Measurements from ENCODE around the gene C2CD2. TPM values are rescaled to one million over a fixed set of nuclear protein-coding genes. Genes with fewer than 3 reads are reported as not detected.

The C2CD2 gene
- total RNA-seq, 2 donors from 2014 or later: 28.0 to 43.1 TPM

DNA sequence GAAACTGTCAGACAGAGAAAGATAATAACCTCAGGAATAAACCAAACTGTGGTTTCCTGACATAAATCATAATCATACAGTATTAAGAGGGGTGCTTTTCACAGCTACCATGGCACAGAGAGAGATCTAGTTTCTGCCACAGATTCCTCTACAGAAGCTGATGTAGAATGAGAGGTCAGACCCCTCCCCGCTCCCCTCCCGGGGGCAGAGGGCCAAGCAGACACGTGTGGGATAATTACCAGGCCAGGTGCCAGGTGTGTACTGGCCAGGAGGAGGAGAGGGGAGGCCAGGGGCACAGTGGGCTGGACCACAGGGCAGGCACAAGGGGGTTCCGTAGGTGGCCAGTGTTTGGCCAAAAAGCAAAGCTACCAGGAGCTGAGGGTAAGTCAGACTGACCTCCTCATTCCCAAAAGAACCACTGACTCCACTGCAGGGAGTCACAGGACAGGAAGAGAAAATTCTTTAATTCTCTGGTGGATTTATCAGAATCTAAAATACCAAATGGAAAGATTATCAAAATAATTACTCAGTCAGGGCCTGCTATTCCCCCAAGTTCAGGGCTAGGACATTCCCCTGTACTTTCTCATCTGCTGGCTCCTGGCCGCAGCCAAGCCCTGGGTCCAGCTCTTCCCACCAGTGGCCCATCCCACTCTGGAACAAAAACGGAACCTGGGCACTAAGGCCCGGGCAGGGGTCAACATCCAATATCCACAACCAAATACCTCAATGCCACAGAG, 30.0 kb downstream of the C2CD2 start:
- intact Hi-C loops (cut with DNase I): loop anchor here in 1 of 2 donors (10.0 kb wide), 1 partner anchor 81 kb away; no protein-coding TSS in a partner anchor
- DNase-seq (ENCODE audit: low spot score): peak; percentile 89

DNA sequence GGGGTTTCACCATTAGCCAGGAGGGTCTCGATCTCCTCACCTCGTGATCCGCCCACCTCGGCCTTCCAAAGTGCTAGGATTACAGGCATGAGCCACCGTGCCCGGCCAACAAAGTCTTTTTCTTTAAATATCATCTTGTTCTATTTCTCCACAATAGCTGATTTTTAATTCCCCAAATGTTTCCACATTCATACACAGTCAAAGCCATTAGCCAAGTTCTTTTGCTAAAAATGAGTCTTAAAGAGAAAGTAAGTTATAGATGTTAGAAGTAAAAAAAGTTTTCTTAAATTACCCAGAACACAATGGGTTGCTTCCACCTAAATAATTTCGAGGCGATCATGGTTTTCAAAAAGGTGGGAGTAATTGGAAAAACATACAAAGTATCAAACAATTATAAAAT, 30.6 kb downstream of the C2CD2 start:
- intact Hi-C loops (cut with DNase I): loop anchor here in 1 of 2 donors (10.0 kb wide), 1 partner anchor 82 kb away; no protein-coding TSS in a partner anchor
- DNase-seq (ENCODE audit: low spot score): no peak

DNA sequence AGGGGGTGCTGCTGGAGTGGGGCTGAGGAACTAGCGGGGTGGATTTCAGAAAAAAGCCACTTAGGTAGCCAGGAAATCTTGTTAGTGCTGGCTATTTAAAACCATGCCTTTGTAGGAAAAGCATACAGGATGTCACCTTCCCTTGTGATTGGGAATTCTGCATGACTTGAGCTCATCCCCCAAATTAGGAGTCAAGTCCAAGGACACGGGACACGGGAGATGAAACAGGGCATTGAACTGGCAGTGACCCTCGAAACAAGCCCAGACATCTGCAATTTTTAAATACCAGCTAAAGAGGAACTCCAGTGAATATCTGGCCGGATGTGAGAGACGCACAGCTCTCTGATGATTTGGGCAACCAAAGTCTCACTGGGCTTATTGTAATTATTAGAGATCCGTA, 32.8 kb downstream of the C2CD2 start:
- peak; percentile 19 for DNase-seq (ENCODE audit: low spot score)
- intact Hi-C loops (cut with DNase I): loop anchor here in 1 of 2 donors (10.0 kb wide), 1 partner anchor 84 kb away; no protein-coding TSS in a partner anchor

DNA sequence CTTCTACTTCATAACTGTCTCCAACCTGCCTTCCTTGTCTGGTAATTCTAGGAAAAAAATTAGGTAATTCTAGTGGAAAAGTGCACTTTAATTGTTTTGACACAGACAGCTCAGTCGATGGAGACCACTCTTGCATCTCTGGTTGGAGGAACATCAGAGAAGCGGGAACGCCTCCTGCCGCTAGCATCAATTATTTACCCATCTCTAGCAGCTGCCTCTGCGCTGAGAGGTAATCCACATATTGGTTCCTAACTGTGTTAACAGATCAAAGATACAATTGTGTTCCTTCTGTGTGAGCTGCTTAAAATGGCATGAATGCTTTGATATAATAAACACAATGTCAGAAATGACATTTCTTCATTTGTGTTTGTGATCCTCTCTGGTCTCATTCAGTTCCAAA, 33.3 kb downstream of the C2CD2 start:
- DNase-seq (ENCODE audit: low spot score): peak; percentile 43
- intact Hi-C loops (cut with DNase I): loop anchor here in 1 of 2 donors (10.0 kb wide), 1 partner anchor 84 kb away; no protein-coding TSS in a partner anchor

DNA sequence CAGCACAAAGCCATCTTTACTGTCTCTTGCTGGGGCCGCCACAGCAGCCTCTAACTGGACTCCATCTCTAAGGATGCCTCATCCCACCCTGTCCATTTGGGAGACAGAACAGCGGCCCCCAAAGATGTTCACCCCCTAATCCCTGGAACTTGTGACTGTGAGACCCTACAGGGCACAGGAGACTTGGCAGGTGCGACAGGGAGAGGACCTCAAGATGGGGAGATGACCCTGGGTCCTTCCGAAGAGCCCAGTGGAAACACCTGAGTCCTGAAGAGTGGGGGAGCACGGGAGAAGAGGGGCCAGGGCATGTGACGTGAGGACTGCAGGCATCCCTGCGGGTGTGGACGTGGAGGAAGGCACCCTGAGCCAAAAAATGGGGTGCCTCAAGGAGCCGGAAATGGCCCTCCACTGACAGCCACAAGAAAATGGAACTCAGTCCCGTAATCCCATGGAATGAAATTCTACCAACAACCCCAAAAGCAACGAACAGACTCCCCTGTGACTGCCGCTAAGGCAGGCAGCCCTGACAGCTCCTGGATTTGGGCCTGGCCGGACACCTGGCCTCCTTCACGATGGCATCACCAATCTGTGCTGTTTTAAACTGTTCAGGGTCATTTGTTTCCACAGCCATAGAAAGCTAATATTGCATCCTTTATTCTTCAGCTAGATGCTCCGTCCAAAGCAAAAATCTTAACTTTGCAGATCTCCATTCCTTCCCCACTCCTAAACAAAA, 34.0 kb downstream of the C2CD2 start:
- DNase-seq (ENCODE audit: low spot score): peak; percentile 43
- intact Hi-C loops (cut with DNase I): loop anchor here in 1 of 2 donors (10.0 kb wide), 1 partner anchor 85 kb away; no protein-coding TSS in a partner anchor

DNA sequence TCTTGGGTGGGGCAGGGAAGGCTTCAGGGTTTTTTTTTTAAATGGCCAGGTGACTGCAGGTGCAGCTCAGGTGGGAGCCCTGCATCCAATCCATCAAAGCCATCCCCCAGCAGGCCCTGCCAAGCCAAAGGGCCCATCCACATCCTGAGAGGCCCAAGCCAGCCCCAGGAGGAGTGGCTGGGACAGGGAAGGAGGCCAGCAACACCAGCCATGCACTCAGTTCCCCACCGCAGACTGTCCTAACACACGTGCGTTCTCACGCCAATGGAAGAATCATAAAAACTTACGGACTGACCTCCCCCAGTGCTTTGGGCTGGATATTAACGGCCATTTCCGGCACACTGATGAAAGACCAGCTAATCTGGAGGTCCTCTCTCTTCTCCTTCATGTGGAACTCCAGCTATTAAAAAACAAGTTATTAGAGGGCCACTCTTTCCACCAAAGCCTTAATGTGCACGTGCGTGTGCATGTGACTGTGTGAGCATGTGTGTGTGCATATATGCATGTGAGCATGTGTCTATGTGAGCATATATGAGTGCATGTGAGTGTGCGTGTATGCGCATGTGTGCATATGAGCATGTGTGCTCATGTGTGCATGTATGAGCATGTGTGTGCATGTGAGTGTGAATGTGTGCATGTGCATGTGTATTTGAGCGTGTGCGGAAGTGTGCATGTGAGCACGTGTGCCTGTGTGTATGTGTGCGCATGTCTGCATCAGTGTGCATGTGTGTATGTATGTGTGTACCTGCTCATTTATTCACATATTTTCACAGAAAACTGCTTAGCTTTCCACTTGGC, 35.1 kb downstream of the C2CD2 start:
- peak; percentile 45 for DNase-seq (ENCODE audit: low spot score)

DNA sequence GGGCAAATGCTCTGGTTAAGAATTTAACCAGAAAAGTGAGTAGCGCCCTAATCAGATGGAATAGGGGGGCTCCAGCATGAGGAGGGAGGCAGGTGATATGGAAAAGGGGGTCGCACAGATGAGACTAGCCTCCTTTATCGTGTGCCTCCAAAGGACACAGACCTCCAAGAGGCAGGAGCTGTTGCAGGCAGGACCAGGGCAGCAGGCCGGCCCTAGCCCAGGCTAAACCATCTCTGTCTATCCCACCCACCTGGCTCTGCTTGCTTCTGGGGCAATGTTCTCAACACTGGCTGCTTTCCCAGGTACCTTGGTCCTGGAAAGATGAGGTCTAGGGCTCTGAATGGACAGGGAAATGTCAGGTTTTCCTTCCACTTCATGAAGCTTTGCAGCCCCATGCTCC, 36.3 kb downstream of the C2CD2 start:
- intact Hi-C loops (cut with DNase I): no loop called here
- DNase-seq (ENCODE audit: low spot score): peak; percentile 70

More for the DNA sequence above, 35.1 kb downstream of the C2CD2 start:
- intact Hi-C loops (cut with DNase I): no loop called here

DNA sequence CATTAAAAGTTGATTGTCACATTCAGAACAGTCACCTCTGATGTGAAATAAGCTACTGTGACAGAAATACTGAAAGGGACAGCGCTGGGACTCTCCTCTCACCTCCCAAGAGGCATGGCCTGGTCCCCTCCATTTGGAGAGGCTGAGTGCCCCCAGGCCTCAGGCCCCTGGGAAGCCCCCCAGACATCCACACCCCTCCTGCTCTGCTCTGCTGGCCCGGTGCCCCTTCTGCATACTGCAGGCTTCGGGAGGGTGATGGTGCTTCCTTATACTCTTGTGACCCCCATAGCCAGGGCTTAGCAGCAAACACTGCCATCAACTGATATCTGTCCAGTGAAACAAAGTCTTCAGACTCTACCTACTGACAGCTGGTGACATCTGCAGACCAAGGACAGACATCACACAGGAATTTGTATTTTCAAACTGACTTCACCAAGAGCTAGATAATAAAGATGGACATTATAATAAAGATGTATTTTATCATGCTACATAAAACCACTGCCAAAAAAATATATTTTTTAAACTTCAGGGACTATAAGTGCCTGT, 36.9 kb downstream of the C2CD2 start:
- DNase-seq (ENCODE audit: low spot score): peak; percentile 40

DNA sequence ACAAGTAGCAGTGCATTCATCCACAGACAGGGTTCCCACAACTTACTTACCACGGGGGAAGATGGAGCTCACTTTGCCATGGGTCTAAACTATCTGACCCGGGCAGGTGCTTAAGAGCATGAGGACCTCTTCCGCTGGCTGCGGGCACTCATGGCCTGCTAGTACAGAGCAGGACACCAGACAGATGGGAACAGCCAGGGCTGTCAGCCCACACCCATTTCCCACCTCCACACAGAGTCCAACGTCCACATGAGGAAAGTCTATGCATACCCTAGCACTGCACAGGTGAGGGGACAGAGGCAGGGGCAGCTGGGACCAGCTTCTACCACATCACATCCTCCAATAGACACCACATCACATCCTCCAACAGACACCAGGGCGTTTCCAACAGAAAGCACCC, 38.9 kb downstream of the C2CD2 start:
- intact Hi-C loops (cut with DNase I): no loop called here
- DNase-seq (ENCODE audit: low spot score): peak; percentile 3

More for the DNA sequence above, 36.9 kb downstream of the C2CD2 start:
- intact Hi-C loops (cut with DNase I): no loop called here

DNA sequence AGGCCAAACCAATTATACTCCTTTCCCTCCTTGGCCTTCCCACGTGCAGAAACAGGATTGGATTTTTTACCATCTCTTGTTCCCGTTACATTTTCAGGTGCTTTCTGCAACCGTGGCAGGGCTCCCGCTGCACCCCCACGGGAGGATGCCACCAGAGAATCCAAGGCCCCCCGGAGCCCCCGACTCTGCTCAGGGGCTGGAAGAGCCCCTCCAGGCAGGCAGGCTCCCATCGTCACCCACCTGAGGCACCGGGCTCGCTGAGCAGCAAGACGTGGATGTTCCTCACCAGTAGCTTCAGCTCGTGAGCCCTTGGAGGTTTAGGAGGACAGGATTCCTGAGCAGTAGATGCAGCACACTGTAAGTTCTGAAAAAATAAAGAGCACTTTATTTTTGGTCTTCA, 39.5 kb downstream of the C2CD2 start:
- intact Hi-C loops (cut with DNase I): no loop called here
- peak; percentile 52 for DNase-seq (ENCODE audit: low spot score)

DNA sequence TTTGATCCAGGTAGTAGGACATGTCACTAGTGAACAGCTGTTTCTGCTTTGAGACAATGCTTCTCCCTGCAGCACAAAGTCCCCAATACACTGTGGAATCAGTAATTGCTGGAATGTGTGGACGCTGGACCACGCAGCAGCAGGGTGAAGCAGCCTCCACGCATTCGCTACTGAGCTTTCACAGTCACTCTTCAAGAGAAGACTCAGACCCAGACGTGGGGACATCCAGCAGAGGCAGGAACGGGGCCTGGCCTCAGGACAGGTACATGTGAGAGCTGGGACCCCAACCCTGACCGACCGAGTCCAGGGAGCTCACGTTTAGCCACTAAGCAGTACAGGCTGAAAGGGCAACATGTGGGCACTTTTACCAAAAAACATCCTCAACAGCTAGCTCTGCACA, 40.6 kb downstream of the C2CD2 start:
- intact Hi-C loops (cut with DNase I): no loop called here
- DNase-seq (ENCODE audit: low spot score): peak; percentile 58

DNA sequence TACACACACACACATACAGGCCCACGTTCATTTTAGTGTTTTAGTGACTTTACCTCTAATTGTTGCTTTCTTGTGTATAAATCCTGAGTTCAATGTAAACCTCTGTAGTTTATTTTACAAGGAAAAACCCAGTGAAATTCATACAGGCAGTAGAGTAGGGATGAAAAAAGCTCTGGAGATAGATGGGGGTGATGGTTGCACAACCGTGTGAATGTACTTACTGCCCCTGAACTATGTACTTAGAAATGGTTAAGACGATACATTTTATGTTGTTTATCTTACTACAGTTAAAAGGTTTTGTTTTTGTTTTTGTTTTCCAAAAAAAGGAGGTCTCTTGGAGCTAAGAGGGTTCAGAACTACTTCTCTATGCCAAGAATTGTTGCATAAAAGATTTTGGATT, 45.0 kb downstream of the C2CD2 start:
- intact Hi-C loops (cut with DNase I): loop anchor here in 1 of 2 donors (5.0 kb wide), 1 partner anchor 738 kb away; no protein-coding TSS in a partner anchor
- DNase-seq (ENCODE audit: low spot score): no peak

DNA sequence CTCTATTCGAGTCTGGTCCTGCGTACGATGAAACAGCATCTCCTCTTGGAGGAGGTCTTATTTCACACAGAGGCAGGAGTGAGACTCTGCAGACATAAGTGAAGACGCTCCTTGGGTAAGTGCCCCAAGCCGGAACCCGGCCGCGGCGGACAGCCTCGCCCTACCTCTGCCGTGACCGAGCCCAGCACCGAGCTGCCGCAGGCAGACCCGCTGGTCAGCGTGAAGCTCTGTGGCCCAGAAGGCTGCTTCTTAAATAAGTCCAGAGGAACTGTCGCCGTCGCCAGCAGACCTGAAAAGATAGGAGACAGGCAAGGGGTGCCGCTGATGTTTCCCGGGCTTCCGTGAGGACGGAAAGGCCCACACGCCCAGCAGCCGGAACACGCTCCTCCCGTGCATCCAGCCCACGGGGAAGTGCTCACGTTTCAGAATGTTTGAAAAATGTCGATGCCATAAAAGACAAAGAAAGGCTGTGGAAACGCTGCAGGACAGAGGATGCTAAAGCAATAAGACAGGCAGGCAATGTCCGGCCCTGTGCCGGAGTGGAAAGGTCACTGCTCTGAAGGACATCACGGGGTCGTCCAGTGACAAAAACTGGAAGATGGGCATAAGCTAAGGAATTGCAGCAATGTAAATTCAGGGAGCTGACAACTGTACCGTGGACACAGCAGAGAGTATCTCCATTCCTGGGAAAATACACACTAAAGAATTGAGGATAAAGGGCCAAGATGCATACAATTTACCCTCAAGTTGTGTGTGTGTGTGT, 46.1 kb downstream of the C2CD2 start:
- DNase-seq (ENCODE audit: low spot score): peak; percentile 78
- intact Hi-C loops (cut with DNase I): loop anchor here in 1 of 2 donors (5.0 kb wide), 1 partner anchor 740 kb away; no protein-coding TSS in a partner anchor

DNA sequence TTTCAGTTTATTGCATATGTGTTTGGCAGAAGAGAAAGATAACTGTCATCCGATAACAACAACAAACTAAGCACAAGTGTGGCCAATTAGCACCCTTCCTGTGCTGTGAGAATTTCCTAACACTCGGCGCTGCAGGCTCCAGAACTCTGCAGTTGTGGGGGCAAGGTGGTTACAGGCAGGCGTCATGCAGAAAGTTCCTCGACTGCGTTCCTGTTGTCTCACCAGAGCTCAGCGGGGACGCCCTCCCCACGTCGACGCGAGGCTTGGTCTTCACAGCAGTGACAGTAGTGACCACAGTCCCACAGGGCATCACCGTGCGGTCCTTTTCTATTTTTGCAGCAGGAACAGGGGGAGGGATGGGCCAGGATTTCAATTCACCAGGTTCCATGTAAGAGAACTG, 47.0 kb downstream of the C2CD2 start:
- DNase-seq (ENCODE audit: low spot score): peak; percentile 49
- intact Hi-C loops (cut with DNase I): loop anchor here in 1 of 2 donors (5.0 kb wide), 1 partner anchor 741 kb away; no protein-coding TSS in a partner anchor

DNA sequence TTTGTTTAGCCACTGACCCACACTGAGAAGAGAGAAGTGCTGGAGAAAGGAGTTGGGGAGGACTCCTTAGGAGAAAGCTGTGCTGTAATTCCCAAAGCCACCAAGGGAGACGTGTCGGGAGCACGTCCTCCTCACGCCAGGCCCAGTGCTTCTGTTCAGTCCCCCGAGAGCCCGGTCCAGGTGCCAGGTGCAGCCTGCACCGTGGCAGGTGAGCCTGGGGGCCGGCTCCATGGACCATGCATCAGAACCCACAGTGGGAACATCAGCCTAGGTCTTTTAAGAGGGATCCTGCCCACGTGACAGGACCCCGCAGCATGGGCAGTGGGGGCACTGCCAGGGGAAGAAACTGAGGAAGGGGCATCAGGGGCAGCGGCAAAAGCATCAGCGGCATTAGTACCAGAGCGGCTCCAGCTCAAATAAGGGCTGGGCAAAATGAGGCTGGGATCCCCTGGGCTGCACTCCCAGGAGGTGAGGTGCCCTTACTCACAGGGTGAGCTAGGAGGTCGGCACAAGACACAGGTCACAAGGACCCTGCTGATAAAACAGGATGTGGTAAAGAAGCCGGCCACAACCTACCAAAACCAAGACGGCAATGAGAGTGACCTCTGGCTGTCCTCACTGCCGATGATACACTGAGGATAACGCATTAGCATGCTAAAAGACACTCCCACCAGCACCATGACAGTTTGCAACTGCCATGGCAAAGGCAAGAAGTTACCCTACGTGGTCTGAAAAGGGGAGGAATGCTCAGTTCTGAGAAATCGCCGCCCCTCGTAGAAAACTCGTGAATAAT, 50.1 kb downstream of the C2CD2 start:
- DNase-seq (ENCODE audit: low spot score): peak; percentile 59
- intact Hi-C loops (cut with DNase I): no loop called here

DNA sequence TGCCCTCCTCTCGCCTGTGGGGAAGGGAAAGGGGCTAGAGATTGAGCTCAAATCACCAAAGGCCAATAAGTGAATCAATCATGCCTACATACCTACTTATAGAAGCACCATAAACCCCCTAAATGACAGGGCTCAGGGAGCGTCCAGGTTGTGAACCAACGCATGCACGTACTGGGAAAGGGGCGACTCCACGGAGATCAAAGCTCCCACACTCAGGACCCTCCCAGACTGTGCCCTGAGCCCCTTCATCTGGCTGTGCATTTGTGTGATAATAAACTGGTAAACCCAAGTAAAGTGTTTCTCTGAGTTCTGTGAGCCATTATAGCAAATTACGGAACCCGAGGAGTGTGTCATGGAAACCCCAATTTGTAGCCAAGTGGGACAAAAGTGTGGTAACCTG, 50.9 kb downstream of the C2CD2 start:
- intact Hi-C loops (cut with DNase I): no loop called here
- peak; percentile 69 for DNase-seq (ENCODE audit: low spot score)

DNA sequence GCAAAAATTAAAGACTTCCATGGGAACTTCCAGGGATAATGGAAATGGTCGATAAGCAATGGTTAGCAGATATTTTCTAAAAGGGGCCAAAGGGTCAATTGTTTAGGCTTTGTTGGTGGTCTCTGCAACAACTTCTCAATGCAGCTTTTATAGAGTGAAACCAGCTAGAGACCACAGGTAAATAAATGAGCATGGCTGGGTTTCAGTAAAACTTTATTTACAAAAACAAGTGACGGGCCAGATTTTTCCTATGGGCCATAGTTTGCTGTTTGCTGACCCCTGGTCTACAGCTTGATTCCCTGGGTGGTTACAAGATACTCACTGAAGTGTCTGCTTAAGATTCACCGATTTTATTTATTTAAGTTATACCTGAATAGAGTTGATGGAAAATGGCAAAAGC, 52.0 kb downstream of the C2CD2 start:
- intact Hi-C loops (cut with DNase I): no loop called here
- DNase-seq (ENCODE audit: low spot score): no peak

DNA sequence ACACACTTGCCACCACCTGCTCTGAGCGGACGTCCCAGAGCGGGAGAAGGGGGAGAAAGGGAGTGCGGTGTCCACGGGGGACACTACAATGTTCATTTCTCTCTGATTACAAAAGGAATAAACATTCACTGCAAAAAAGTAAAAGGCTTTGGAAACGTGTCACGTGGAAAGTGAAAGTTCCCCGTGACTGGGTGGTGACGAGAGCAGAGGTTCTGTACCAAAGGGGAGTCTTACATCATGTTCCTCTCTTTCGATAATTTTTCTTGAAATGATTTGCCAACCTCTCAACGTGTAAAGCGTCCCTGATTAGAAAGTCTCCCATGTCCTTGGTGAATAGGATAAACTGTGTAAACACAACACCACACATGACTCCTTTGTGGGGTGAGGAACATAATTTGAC, 52.7 kb downstream of the C2CD2 start:
- peak; percentile 52 for DNase-seq (ENCODE audit: low spot score)
- intact Hi-C loops (cut with DNase I): no loop called here
